ENCODE data around the gene MYRIP.

MYRIP gene

DNA sequence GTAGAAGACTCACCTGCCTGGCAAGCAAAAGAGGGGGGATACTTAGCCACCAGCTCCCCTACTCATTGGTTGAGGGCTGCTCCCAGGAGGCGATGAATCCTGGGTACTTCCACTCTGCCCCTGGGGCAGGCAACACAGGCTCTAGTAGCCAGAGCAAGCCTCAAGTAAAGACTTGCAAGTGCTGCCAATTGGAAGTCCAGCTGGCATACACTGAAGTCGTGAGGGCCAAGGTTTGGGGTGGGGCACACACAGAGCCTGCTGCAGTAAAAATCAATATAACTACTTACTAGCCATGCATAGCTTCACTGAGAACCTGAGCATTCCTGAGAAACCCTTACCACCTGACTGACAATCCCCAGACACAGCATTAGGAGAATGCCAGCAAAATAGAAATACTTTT is 377.1 kb downstream of the MYRIP start:
- H3K27ac ChIP-seq = no peak overlapping the region
- TF ChIP-seq CTCF (IDR thresholded peaks at IDR 0.05) = no peak
- no peaks in the 10 kb centered on the region for H3K79me2 ChIP-seq
- no peak overlapping the region for H2AFZ ChIP-seq
- no peaks in the 10 kb centered on the region for H3K4me1 ChIP-seq
- no peak overlapping the region for H3K4me3 ChIP-seq (ENCODE audit: low read depth, low read length)
- H3K9me3 ChIP-seq (ENCODE audit: control insufficient read depth, low read length) = no peaks in the 10 kb centered on the region
- H3K4me2 ChIP-seq (ENCODE audit: low read length) = no peak overlapping the region
- no peaks in the 10 kb centered on the region for H3K36me3 ChIP-seq (ENCODE audit: control insufficient read depth, insufficient read depth, low read length)
- H3K9ac ChIP-seq = no peak overlapping the region
- H3K27me3 ChIP-seq (ENCODE audit: control insufficient read depth, insufficient read depth, low read length) = no peaks in the 10 kb centered on the region

- Histone ChIP-seq H3K79me2 (no peaks in the 10 kb centered on the region), H3K36me3 (ENCODE audit: control insufficient read depth, insufficient read depth, low read length) (no peaks in the 10 kb centered on the region), H3K4me2 (ENCODE audit: low read length) (no peak overlapping the region), H3K9me3 (ENCODE audit: control insufficient read depth, low read length) (no peaks in the 10 kb centered on the region), H3K27me3 (ENCODE audit: control insufficient read depth, insufficient read depth, low read length) (no peaks in the 10 kb centered on the region), H3K9ac (no peak overlapping the region), H3K4me1 (no peaks in the 10 kb centered on the region), H3K27ac (no peak overlapping the region), H3K4me3 (ENCODE audit: low read depth, low read length) (no peak overlapping the region), H2AFZ (no peak overlapping the region)
- no peak for TF ChIP-seq CTCF (IDR thresholded peaks at IDR 0.05)
Observed at GRCh38 chr3:40187945-40188344, 378.5 kb downstream of the MYRIP start.

DNA sequence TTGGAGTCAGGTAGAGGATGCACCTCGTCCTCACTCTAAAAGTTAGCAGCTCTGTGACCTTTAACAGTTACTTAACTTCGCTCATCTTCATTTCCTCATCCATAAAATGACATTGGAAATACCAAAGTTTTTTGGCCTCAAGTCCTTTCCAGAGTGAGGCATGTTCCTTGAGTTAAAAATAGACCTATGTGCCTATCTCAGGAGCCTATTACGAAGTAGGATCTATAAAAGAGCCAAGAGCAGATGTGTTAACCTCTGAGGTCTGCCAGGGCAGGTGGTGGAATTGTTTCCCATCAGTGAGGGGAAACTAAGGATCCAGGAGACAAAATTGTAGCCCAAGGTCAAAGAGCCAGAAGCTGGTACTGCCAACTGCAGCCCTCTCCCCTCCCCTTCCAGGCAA is 379.7 kb downstream of the MYRIP start:
- H3K36me3 ChIP-seq (ENCODE audit: control insufficient read depth, insufficient read depth, low read length) = no peaks in the 10 kb centered on the region
- no peak overlapping the region for H2AFZ ChIP-seq

DNA sequence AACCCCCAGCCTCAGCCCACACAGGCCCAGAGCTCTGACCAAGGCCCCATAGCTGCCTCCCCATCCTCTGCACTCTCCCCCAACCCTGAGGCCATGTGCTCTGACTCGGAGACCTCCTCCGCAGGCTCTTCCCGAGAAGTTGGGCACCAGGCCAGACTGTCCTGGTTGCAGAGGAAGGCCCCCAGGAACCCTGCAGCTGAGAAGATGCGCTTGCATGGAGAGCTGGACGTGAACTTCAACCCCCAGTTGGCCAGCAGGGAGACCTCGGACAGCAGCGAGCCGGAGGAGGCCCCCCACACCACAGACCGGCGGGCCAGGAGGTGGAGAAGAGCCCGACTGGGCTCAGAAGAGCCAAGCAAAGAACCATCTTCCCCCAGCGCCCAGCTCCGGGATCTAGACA is 380.6 kb downstream of the MYRIP start:
- TF ChIP-seq CTCF (IDR thresholded peaks at IDR 0.05) = no peak
- Histone ChIP-seq H3K9me3 (ENCODE audit: control insufficient read depth, low read length) (no peaks in the 10 kb centered on the region), H3K4me1 (no peaks in the 10 kb centered on the region), H3K27me3 (ENCODE audit: control insufficient read depth, insufficient read depth, low read length) (no peaks in the 10 kb centered on the region), H3K9ac (no peak overlapping the region), H3K79me2 (no peaks in the 10 kb centered on the region), H3K4me2 (ENCODE audit: low read length) (no peak overlapping the region), H3K27ac (no peak overlapping the region), H2AFZ (no peak overlapping the region), H3K36me3 (ENCODE audit: control insufficient read depth, insufficient read depth, low read length) (no peaks in the 10 kb centered on the region), H3K4me3 (ENCODE audit: low read depth, low read length) (no peak overlapping the region)

More for the DNA sequence above, 379.7 kb downstream of the MYRIP start:
- Histone ChIP-seq H3K4me3 (ENCODE audit: low read depth, low read length) (no peak overlapping the region), H3K9ac (no peak overlapping the region), H3K79me2 (no peaks in the 10 kb centered on the region), H3K4me2 (ENCODE audit: low read length) (no peak overlapping the region), H3K27ac (no peak overlapping the region), H3K27me3 (ENCODE audit: control insufficient read depth, insufficient read depth, low read length) (no peaks in the 10 kb centered on the region), H3K4me1 (no peaks in the 10 kb centered on the region), H3K9me3 (ENCODE audit: control insufficient read depth, low read length) (no peaks in the 10 kb centered on the region)
- TF ChIP-seq CTCF (IDR thresholded peaks at IDR 0.05) = no peak

DNA sequence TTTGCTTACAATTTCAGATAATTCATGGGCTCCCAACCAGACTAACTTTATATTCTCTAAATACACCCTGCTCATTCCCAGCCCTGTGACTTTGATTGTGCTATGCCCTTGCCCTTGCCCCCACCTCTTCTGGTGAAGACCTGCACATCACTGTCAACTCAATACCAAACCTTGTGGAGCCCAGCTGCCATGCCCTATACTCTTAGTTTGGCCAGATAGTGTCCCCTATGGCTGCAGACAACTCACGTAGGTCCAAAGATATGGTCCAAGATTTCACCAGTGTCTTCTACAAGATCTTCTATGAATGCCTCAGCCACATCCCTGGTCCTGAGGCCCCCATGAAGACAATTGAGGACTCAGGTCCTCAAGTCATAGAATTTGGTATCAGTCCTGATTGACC is 381.8 kb downstream of the MYRIP start:
- Histone ChIP-seq H2AFZ (no peak overlapping the region), H3K27ac (no peak overlapping the region), H3K4me3 (ENCODE audit: low read depth, low read length) (no peak overlapping the region), H3K79me2 (no peaks in the 10 kb centered on the region), H3K4me2 (ENCODE audit: low read length) (no peak overlapping the region), H3K27me3 (ENCODE audit: control insufficient read depth, insufficient read depth, low read length) (no peaks in the 10 kb centered on the region), H3K4me1 (no peaks in the 10 kb centered on the region), H3K9me3 (ENCODE audit: control insufficient read depth, low read length) (no peaks in the 10 kb centered on the region), H3K36me3 (ENCODE audit: control insufficient read depth, insufficient read depth, low read length) (no peaks in the 10 kb centered on the region), H3K9ac (no peak overlapping the region)
- TF ChIP-seq CTCF (IDR thresholded peaks at IDR 0.05) = no peak
